ENCODE measurements around the gene JAZF1.

The JAZF1 gene

DNA sequence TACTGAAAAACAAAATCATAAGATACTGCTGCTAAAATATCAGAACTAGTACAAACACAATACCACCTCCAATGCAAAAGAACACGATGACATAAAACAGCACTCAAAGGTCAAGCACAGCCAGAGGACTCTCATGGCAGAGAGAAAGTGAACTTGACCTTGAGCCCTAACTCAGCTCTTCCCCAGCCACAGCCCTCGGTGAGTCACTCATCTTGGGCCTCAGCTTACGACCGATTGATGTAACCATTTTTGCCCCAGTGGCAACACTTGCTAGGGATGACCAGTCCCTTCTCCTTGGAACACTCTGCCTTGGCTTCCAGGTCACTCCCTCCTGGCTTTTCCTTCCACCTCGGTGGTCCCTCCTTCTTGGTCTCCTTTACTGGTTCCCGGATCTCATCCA, 77.8 kb downstream of the JAZF1 start:
- DNase-seq: no peak

GRCh38 chr7:28096713-28097112, 83.9 kb downstream of the JAZF1 start:
- peak; percentile 52 for DNase-seq

DNA sequence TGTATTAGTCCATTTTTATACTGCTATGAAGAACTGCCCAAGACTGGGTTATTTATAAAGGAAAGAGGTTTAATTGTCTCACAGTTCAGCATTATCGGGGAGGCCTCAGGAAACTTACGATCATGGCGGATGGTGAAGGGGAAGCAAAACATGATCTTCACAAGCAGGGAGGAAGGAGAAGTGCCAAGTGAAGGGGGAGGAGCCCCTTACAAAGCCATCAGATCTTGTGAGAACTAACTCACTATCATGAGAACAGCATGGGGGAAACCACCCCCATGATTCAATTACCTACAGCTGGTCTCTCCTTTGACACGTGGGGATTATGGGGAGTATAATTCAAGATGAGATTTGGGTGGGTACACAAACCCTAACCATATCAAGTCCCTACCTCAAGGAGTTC, 85.4 kb downstream of the JAZF1 start:
- DNase-seq: no peak

DNA sequence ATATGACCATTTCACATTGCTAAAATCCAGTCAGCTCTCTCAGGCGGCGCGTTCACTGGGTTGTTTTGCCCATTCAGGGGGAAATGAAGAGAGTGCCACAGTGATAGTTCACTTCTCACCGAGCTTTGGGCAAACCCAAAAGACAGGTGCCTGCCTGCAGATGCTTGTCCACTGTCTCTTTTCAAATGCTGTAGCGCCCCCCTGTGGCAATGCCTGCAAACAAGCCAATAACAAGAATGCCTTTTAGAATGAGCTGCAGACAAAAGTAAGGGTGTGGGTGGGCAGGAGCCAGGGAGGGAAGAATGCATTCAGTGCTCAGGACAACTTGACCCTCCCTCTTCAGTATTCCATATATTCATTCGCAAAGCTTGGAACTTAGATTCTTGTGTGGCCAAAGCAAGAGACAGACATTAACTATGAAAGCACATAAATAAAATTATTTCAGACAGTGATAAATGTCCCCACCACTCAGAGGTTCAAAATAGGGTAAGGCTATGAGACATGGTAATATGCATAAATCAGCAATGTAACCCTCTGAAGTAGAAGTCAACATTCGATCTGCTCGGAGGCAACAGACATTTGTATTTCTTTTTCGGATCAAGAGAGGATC, 86.9 kb downstream of the JAZF1 start:
- DNase-seq: peak; percentile 28

GRCh38 chr7:28091190-28091589, 89.4 kb downstream of the JAZF1 start:
- no peak for DNase-seq

DNA sequence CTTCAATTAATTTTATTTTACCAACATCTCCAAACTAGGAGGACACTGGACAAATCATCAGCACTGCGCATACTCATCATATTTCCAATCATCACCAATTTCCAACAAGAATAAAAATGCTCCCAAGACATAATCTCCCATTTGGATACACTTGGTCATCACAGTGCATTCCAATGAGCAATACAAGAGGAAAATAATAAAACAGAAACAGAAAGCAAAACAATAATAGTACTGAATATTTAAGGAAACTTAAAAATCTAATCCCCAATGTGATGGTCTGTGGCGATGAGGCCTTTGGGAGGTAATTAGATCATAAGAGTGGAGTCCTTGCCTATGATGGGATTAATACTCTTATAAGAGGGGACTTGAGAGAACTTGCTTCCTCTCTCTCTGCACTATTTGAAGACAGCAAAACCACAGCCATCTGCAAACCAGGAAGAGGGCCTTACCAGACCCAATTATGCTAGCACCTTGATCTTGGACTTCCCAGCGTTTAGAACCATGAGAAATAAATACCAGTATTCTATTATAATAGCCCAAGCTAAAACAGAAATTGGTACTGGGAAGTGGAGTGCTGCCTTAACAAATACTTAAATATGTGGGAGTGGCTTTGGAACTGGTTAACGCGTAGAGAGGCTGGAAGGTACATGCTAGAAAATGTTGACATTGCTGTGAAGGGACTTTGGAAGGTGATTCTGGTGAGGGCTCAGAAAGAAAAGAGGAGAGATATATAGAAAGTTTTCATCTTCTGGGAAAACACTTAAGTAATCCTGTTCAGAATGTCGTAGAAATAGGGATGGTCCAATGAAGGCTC, 91.5 kb downstream of the JAZF1 start:
- no peak for DNase-seq

DNA sequence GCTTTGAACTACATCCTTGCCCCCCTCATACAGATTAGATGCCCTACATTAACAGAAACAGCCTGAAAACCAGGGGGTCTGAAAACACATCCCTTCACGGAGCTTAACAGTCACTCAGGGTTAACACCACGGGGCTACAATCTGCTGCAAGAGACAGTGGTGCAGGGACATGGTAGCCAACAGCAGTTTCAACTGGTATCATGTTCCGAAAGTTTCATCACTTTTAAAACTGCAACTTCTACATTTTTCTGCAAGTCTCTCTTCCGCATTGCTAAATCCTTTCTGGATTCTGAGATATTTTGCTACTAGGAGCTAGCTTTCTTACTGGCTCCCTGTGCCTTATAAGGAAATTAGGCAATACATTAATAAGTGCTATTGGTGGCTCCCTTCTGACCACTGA, 92.6 kb downstream of the JAZF1 start:
- no peak for DNase-seq

- no peak for DNase-seq
Measured at GRCh38 chr7:28086198-28086597, 94.4 kb downstream of the JAZF1 start.

DNA sequence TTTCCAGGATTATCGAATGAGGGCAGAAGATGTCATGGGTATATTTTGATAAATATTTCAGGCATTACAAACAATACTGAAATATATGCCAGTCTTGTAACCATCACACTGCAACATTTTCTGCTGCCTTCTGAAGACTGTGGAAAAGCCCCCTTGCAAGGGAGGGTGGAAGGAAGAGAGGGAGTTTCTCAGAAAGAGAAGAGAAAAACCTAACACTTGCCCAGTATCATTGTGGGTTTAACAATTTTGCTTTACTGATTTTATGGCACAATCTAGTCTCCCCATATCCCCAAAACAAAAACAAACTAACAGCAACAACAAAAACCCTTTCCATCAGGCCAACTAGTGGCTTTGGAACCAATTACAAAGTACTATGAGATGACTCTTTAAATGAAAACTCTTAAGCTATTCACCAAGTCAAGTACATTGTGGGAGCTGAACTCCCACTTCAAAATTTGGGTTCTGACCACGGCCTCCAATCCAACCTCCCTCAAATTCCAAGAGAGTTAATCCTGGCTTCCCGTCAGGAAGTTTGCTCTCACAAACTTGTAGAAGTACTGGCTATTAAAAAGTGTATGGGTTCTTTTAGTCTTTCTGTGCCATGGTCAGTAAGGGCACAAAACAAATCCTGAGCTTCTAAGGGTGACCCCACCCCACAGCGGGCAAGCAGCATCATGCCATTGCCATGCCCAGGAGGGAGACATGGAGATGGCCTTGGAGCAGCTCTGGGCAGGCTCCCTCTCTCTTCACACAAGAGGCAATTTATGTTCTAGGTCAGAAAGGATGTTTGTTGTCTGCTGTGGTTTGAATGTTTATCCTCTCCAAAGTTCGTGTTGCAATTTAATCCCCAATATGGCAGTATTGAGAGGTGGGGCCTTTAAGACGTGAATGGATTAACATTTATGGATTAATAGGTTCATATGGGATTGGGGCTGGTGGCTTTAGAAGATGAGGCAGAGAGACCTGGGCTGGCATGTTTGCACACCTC, 96.3 kb downstream of the JAZF1 start:
- no peak for DNase-seq

- DNase-seq: no peak
Measured at GRCh38 chr7:28083164-28083997, 97.2 kb downstream of the JAZF1 start.

- no peak for DNase-seq
Measured at GRCh38 chr7:28082071-28082470, 98.5 kb downstream of the JAZF1 start.

GRCh38 chr7:28081016-28081415, 99.6 kb downstream of the JAZF1 start:
- DNase-seq: no peak

DNA sequence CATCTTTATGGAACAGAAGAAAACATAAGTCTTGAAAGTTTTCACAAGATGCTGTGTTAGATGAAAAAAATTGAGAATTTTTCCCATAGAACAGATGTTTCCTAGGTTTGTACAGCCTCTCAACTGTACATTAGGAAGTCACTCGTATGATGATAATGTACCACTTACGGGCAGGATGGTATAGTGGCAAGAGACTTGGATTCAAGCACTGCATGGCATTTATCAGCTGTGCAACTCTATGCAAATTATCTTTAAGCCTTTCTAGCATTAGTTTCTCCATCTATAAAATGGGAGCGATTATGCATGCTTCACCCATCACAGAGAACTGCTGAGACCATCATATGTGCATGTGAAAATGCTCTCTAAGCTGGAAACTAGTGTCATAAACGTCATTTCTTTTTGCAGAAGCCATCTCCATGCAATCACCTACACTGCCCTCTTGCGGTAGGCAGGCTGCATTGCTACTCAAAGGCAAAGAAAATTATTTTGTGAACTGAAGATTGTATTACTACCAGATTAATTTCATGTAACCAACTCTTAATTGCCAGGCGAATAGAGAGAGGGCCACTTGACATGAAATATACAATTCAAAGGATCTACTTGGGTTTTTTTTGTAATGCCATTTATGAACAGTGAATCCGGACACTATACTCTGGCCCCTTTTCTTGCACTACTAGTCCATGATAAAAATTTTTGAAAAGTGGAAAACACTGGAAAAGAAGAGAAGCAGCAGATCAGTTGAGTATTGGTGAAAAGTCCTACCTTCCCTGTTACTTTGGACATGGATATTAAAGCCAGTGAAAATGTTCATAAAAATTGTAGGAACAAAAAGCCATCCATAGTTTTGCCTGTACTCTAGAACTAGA, 102.3 kb downstream of the JAZF1 start:
- DNase-seq: peak; percentile 45

- DNase-seq: no peak
Measured at GRCh38 chr7:28077616-28078015, 103.0 kb downstream of the JAZF1 start.

DNA sequence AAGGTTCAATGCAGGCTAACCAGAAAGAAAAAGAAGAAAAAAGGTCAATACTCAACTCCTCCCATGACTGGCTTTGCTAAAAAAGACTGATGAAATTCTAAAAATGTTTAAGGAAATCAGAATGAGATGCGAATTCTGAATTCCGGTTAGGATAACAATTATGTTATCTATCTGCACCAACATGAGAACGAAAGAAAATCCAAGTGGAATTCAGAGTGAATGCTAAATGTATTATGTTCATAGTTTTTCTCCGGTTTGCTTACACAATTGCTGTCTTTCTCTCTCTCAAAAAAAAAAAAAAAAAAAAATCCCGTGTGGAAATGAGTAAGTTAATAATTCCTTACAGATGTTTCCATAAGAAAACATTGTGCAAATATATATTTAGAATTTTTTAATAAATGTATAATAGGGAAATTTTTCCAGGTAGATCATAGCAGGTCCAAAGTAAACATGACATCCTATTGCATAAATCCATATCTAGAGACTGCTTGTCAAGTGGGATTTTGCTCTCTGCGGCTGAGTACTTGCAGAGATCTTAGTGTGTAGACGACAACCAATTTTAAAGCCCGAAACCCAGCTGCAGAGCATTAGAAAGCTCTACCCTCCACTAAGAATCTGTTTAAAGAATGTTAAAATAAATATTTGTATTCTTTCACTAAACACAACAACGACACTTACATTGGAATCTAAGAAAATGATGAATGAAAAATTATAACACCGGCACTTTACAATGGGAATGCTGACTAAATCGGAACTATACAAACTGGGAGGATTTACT, 104.0 kb downstream of the JAZF1 start:
- no peak for DNase-seq

DNA sequence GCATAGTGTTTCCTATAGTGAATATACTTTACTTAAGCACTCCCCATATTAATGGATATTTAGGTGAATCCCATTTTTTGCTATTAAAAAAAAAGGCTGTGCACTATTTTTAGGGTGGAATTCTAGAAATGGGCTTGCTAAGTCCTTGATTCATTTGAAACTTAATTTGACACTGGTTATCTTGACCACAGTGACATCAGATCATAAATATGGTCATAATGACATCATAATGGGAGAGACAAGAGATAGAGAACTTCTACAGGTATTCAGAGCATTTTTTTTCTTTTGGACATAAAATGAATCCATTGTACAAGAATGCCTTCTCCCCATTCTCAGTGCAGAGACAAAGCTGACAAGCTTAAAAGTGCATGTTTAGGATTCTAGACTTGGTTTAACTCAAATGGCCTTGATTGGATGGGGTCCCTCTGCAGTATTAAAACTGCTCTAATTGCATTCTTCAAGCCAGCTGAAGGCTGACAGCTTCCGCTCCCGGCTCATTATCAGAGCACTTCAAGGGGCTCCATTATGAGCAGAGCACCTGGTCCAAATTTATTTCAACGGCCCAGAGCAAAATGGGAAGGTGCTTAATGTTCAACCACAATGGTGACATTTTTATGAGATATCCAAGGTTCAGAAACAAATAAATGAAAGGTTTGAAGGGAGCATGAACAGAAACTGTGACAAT, 104.8 kb downstream of the JAZF1 start:
- DNase-seq: no peak

DNA sequence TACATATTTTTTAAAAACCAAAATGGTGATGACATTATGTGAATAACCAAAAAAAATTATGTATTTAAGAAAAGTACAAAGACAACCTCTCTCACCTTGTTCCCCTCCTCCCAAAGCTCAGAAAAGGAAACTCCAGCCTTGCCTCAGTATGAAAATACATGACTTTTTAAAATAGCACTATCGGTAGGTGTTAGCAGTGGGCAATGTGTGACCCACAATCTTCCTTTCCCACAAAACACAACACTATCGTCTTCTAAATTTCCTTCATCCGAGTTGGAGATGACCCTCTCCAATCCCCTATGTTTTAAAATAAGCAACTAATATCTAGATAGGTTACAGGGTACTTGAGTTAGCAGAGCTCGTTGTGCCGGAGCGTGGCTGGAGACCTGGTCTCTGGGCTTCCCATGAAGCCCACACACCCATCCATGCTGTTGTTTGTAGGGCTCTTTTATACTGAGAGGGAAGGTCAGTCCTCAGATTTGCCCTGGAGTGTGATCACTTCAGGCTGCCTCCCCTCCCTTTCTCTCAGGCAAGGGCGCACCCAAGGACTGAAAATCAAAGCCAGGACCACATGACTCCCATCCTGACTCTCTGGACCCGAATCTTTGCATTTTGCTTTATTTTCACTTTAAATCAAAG, 107.6 kb downstream of the JAZF1 start:
- no peak for DNase-seq

DNA sequence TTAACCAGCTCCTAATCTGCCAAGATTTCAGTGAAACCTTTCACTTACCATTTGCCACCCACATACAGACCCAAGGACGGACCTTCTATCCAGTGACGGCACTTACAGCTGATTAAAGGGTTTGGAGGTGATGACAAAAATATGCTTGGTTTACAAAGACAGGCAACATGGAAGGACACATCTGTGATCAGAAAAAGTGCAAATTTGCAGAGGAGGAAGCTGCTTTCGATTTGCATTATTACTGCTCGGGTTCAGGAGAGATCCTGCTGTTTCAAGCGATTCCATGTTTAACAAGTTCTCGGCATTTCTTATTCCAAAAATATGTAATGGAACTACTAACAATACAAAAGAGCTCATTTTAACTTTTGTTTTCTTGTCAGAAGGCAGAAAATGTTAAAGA, 109.0 kb downstream of the JAZF1 start:
- DNase-seq: no peak

DNA sequence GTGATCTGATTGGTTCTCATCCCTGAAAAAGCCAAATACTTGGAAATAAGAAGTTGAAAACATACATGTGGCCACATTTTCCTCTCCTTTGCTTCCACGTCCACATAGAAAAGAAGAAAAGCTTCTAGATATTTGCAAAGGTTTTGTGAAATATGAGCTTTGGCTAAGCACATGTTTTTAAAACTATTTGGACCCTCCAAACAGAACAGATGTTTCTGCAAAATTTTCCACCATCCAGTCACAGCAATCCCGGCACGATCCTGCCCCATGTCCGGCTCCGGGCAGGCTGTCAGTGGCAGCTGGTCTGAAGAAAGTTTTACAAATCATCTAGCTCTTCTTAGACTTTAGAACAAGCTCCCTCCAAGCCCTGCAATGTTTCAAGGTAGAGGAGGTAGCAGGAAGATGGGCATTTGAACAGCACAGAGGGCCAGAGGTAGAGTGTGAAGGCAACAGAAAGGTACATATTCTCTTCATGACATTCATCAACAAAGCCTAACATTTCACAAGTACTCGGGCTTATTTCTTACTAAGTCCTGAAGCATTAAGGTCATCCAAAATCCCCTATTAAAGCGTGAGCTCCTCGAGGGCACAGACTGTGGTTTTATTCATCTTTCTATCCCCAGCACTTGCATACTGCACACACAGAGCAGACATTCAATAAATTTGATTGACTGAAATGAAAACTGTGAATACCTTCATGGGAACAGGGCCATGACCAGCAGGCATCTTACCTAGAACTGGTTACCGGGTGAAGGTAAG, 110.1 kb downstream of the JAZF1 start:
- DNase-seq: no peak

All from NCI-H345 (cell line).